HG03565 (cell line): ENCODE data around the gene GIMAP8.
A peak's percentile ranks its signal among the peaks of the same experiment; 100 is the strongest.
"Not testable (repeated sequence)": the region's sequence is repeated elsewhere in the genome, so short reads cannot be mapped to it uniquely, and the experiment has no call there.

Experiments
- ATAC-seq: cut with Tn5 transposase; IDR thresholded peaks from one replicate; pipeline ENCODE4 v1.9.1; 2021; ENCODE audit warnings: mild to moderate bottlenecking, moderate library complexity; ENCODE audit not compliant: unreplicated experiment

The GIMAP8 gene

GRCh38 chr7:150434240-150434639 is 16.2 kb upstream of the GIMAP8 start:
- ATAC-seq = no peak

- no peak for ATAC-seq
Measured at GRCh38 chr7:150435047-150435389, 15.4 kb upstream of the GIMAP8 start.

GRCh38 chr7:150435390-150436073 is 14.9 kb upstream of the GIMAP8 start:
- ATAC-seq = peak; percentile 83

DNA sequence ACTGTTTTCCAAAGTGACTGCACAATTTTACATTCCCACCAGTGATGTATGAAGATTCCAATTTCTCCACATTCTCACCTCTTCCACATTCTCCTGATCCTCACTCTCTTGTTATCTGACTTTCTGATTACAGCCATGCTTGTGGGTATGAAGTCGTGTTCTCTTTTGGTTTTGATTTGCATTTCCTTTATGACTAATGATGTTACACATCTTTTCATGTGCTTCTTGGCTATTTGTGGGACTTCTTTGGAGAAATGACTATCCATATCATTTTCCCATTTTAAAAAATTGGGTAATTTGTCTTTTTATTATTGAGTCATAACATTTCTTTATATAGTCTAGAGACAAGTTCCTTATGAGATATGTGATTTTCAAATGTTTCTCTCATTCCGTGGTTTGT is 10.5 kb upstream of the GIMAP8 start:
- ATAC-seq = no peak

DNA sequence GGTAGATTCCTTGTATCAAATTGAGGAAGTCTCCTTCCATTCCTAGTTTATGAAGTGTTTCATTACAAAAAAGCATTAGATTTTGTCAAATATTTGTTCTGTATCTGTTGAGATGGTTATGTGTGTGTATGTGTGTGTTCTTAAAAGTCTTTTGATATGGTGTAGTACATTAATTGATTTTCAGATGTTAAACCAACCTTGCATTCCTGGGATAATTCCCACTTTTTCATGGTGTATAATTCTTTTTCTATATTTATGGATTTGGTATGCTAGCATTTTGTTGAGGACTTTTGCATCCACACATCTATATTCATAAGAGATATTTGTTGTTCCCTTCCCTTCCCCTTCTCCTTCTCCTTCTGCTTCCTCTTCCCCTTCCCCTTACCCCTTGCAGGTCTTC is 8.9 kb upstream of the GIMAP8 start:
- no peak for ATAC-seq

DNA sequence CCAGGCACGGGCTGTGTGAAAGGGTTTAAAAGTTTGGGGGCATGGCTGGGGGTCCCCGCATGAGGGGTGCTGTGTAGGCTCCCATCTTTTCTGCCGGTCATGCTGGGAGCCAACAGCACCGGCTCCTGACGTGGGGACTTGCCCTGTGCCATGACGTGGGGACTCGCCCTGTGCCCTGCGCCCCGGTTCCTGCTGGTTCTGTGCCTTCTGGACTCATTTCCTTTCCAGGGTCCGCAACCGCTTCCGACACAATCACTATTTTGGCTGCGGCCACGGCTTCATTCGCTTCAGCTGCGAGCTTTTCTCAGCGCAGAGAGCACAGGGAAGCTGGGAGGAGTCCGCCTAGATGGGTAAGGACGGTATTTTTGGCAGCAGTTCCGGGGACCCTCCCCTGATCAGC is 7.6 kb upstream of the GIMAP8 start:
- no peak for ATAC-seq

- no peak for ATAC-seq
Measured at GRCh38 chr7:150443793-150444540, 6.5 kb upstream of the GIMAP8 start.

GRCh38 chr7:150444674-150445365 is 5.6 kb upstream of the GIMAP8 start:
- no peak for ATAC-seq

DNA sequence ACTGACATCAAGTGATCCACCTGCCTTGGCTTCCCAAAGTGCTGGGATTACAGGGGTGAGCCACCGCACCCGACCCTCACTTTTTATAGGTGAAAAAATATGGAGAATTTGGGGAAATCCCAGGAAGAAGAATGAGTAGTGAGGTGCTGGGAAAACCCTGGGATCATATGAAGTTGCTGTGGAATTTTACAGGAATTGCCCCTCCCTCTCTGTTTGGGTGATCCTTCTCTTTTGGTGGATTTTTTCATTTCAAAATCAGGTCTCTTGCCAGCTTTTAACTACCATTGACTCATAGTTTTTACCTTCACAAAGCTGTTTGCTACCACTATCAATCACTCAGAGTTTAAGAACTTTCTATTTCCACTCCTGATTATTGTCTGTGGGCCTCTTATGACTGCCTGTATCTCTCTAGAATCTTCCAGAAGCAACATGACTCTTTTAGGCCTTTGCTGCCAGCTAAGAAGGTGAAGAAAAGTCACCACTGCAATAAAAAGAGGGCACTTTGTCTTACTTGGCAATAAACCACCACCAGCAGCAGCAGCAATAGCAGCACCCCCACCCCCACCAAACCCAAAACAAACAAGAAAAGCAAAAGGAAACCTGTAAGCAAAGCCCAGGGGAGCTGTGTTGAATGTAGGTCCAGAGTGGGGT is 4.0 kb upstream of the GIMAP8 start:
- ATAC-seq = no peak

GRCh38 chr7:150447966-150448788 is 2.3 kb upstream of the GIMAP8 start:
- no peak for ATAC-seq

DNA sequence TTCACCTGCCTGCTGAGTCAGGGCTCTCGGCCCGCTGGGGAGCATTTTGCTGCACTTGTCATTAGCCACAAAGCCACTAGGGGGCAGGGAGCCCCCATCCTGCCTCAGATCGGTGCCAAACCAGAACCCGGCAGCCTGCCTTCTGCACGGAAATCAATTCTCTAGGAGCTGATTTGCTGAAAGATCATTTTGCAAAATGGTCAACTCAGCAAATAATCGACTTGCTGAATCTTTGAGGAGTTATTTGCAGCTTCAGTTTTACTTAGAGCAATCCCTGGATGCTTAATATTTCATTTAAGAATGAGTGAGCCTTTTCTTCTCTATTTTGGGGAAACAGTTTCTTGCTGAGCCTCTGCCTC is 1.7 kb upstream of the GIMAP8 start:
- peak; percentile 43 for ATAC-seq

DNA sequence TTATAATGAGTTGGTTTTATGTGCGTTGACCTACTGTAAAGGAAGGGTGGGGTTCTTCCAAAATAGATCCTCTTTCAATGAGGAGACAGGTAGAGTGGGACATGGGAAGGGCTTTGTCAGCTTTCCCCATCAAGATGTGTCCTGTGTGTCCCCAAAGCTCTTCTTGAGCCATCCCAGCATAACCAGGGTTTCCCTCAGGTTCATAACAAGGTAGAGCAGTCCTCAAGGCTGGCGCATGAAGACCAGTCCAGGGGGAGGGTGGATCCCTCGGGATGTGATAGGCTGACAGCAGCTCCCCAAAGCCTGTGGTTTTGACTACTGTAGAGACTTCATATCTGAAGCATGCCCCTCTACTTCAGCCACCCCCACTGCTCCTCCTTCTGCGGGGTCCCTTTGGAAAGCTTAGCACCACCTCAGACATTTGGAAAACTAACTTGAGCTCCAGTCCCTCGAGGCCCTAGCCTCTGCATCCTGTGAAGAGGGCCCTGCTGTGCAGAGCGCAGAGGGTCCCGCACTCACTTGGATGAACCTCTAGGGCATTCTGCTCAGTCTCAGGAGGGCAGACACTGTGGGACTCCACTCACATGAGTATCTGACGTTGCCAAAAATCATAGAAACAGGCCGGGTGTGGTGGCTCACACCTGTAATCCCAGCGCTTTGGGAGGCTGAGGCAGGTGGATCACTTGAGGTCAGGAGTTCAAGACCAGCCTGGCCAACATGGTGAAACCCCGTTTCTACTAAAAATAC is 1.1 kb upstream of the GIMAP8 start:
- no peak for ATAC-seq

DNA sequence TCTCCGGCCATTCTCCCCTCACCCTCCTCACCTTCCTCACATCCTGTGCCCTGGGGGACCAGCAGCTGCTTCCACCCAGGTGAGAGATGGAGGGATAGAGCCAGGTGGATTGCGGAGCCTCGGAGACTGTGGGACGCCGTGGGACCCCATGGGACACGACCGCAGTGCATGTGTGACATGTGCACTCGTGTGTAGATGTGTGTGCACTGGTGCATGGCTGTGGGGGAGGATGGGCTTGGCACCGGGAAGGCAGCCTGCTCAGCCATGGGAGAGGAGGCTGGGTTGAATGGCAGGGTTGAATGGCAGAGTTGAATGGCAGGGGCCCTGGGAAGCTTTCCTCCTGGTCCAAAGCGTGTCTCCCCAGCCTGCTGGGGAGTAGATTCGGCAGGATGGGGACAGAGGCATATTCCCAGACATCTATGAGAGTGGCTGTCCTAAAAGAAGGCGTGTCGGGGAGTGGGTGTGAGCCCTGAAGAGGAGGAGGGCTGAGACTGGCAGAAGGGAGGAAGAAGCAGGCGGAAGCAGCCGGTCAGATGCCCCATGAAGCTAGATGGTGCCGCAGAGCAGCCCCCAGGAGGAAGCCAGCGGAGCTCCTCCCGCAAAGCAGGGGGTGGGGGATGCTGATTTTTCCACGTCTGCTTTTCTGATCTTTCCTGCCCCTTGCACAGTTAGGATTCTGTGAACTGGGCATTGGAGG is 815 bp downstream of the GIMAP8 start:
- ATAC-seq = peak; percentile 31

DNA sequence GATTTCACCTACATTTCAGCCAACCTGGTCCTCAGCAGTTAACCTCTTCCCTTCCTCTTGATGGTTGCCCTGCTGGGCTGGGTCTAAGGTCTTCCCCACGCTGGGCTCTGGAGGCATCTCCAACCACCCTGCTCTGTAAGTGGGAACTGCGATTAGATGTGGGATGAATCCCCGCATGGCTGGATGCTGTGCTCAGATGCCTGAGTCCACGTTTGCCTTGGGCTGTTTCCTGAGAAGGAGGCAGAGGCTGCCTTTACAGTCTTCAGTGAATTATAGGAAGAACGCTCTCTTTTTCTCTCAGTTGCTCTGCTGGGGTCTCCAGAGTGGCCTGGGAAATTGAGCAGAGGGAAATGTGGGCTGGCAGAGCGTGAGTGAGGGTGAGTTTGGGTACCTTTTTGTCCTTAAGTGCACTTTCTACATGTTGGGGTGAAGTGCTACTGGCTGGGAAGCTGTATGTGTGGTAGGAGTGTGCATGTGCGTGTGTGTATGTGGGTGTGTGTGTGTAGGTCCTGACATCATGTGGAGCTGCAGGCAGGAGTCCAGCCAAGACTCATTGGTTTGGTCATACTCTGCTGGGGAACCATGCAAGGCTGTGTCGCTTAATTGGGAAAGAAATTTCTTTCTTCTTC is 1.5 kb downstream of the GIMAP8 start:
- ATAC-seq = no peak

DNA sequence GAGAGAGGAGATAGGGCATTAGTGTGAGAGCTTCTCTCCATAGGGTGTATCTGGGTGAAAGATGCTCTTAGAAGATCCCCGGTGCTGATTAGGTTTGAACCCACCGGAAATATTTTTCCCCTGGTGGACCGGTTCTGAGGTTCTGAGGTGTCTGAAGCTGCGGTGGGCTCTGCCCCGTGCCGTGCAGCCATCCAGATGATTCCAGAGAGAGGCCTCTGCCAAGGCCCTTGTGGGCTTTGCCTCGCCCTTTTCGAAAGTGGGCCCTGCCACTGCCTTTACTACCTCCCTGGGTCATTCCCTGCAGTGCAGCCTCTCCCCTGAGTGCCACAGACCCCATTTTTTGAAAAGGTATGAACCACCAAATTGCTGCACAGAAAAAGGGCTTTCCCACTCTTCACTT is 2.8 kb downstream of the GIMAP8 start:
- no peak for ATAC-seq

DNA sequence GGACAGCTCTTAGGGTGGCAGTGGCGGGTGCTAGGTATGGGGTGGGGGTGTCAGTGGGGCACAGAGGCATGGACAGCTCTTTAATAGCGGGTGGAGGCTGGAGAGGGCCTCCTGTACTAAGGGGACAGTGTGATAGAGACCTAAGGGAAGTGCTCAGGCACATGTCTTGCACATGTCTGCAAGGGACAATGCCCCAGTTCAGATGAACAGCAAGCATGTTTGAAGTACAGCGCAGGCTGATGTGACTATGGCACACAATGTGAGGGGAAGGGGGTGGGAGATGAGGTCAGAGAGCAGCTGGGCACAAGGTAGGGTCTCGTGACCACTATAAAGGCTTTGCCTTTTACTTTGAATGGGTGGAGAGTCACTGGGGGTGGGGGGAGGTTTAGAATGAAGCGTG is 3.5 kb downstream of the GIMAP8 start:
- ATAC-seq = no peak

- ATAC-seq = not testable (repeated sequence)
Measured at GRCh38 chr7:150457064-150457463, 6.6 kb downstream of the GIMAP8 start.

- ATAC-seq = no peak
Measured at GRCh38 chr7:150458235-150458634, 7.8 kb downstream of the GIMAP8 start.

GRCh38 chr7:150458756-150459155 is 8.3 kb downstream of the GIMAP8 start:
- ATAC-seq = no peak
